ENCODE results near the gene RAB28.

DNA sequence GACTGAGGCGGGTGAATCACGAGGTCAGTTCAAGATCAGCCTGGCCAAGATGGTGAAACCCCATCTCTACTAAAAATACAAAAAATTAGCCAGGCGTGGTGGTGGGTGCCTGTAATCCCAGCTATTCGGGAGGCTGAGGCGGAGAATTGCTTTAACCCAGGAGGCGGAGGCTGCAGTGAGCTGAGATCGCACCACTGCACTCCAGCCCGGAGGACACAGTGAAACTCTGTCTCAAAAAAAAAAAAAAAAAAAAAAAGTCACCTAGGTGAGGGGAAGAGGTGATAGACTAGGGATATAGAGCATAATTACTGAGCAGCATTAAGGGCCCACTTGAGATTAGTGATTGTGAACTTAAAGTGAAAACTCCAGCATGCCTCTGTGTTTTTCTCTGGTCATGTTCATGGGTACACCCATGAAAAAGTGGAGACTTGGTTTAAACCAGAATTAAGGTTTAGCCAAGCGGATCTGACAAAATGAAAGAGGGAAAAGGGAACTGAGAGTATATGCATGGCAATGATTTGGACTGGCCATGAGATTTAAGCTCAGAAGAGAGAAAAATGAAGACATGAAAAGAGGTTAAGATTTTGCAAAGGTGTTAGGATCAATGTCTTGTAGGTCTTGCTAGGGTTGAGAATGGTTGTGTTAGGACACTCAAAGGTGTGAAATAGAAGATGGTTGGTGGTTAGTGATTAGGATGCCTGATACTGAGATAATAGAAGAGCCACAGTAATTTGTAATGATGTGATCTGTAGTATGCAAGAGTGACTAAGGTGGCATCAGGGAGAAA lies 105.0 kb downstream of the RAB28 start:
- TF ChIP-seq, protein P1, sequence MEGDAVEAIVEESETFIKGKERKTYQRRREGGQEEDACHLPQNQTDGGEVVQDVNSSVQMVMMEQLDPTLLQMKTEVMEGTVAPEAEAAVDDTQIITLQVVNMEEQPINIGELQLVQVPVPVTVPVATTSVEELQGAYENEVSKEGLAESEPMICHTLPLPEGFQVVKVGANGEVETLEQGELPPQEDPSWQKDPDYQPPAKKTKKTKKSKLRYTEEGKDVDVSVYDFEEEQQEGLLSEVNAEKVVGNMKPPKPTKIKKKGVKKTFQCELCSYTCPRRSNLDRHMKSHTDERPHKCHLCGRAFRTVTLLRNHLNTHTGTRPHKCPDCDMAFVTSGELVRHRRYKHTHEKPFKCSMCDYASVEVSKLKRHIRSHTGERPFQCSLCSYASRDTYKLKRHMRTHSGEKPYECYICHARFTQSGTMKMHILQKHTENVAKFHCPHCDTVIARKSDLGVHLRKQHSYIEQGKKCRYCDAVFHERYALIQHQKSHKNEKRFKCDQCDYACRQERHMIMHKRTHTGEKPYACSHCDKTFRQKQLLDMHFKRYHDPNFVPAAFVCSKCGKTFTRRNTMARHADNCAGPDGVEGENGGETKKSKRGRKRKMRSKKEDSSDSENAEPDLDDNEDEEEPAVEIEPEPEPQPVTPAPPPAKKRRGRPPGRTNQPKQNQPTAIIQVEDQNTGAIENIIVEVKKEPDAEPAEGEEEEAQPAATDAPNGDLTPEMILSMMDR (conservative IDR thresholded peaks at IDR 0.05; ENCODE audit: low read depth in 2 of 2), result no peak
- TF ChIP-seq, protein P2, sequence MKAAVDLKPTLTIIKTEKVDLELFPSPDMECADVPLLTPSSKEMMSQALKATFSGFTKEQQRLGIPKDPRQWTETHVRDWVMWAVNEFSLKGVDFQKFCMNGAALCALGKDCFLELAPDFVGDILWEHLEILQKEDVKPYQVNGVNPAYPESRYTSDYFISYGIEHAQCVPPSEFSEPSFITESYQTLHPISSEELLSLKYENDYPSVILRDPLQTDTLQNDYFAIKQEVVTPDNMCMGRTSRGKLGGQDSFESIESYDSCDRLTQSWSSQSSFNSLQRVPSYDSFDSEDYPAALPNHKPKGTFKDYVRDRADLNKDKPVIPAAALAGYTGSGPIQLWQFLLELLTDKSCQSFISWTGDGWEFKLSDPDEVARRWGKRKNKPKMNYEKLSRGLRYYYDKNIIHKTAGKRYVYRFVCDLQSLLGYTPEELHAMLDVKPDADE (IDR thresholded peaks at IDR 0.05), result no peak
- no peak for TF ChIP-seq POLR2AphosphoS5 (IDR thresholded peaks at IDR 0.05; ENCODE audit: low read depth)
- TF ChIP-seq JUNB (IDR thresholded peaks at IDR 0.05; ENCODE audit: unreplicated experiment), result no peak
- TF ChIP-seq EZH2phosphoT487 (IDR thresholded peaks at IDR 0.05; ENCODE audit: unreplicated experiment), result no peak
